ENCODE results near the gene PPP1R7.

DNA sequence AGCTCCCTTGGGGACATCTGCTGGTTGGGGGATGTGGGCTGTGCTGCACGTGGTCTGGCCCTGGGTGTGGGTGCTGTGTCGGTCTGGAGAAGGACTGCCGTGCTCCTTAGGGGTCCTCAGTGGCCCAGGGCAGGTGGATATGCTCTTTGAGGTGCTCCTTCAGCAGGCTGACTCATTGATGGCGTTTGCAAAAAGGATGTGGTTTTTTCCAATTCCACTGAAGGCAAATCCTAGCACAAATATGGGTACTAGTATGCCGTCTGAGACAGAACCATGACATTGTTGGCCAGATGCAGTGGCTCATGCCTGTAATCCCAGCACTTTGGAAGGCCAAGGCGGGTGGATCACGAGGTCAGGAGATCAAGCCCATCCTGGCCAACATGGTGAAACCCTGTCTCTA lies 3.3 kb downstream of the PPP1R7 start:
- TF ChIP-seq, protein P1, sequence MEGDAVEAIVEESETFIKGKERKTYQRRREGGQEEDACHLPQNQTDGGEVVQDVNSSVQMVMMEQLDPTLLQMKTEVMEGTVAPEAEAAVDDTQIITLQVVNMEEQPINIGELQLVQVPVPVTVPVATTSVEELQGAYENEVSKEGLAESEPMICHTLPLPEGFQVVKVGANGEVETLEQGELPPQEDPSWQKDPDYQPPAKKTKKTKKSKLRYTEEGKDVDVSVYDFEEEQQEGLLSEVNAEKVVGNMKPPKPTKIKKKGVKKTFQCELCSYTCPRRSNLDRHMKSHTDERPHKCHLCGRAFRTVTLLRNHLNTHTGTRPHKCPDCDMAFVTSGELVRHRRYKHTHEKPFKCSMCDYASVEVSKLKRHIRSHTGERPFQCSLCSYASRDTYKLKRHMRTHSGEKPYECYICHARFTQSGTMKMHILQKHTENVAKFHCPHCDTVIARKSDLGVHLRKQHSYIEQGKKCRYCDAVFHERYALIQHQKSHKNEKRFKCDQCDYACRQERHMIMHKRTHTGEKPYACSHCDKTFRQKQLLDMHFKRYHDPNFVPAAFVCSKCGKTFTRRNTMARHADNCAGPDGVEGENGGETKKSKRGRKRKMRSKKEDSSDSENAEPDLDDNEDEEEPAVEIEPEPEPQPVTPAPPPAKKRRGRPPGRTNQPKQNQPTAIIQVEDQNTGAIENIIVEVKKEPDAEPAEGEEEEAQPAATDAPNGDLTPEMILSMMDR (IDR thresholded peaks at IDR 0.05) = no peak
- TF ChIP-seq POLR2A (IDR thresholded peaks at IDR 0.05) (no peak), EP300 (IDR thresholded peaks at IDR 0.05) (no peak)
